GM23338 (cell line): ENCODE data around the gene STYK1. TPM values are rescaled to one million over a fixed set of nuclear protein-coding genes. Genes with fewer than 3 reads are reported as not detected.

Experiments used
- ATAC-seq: fragments of 200-7000 bp; cut with Tn5 transposase; 3 replicates; pipeline ENCODE4 v1.9.1; 2020
- DNase-seq: peaks from one replicate; pipeline ENCODE4 v3.0.0-alpha.2; 2015; ENCODE audit warnings: low spot score
- H2AFZ ChIP-seq: fragments of 200-600 bp; sonication (generic); 2 replicates; pipeline ENCODE4 v1.8.0; 2016; ENCODE audit warnings: antibody characterized with exemption, mild to moderate bottlenecking, moderate library complexity
- H3F3A ChIP-seq: fragments of 200-600 bp; sonication (generic); replicated peaks from 2 replicates; pipeline ENCODE4 v1.8.0; 2017; ENCODE audit warnings: antibody characterized with exemption, mixed run types, low read depth
- H3K27ac ChIP-seq: fragments of 200-600 bp; sonication (generic); 2 replicates; pipeline ENCODE4 v1.6.1; 2016; ENCODE audit warnings: low read depth
- H3K27me3 ChIP-seq: fragments of 200-600 bp; sonication (generic); 2 replicates; pipeline ENCODE4 v1.8.0; 2016; ENCODE audit warnings: mild to moderate bottlenecking, mixed run types, moderate library complexity; ENCODE audit not compliant: insufficient read depth
- H3K36me3 ChIP-seq: fragments of 200-600 bp; sonication (generic); 2 replicates; pipeline ENCODE4 v1.8.0; 2016; ENCODE audit warnings: mild to moderate bottlenecking; ENCODE audit not compliant: insufficient read depth
- H3K4me1 ChIP-seq: fragments of 200-600 bp; sonication (generic); 2 replicates; pipeline ENCODE4 v1.8.0; 2016; ENCODE audit warnings: mild to moderate bottlenecking, moderate library complexity; ENCODE audit not compliant: insufficient read depth
- H3K4me2 ChIP-seq: fragments of 200-600 bp; sonication (generic); 2 replicates; pipeline ENCODE4 v1.7.1; 2017; ENCODE audit warnings: mixed run types
- H3K4me3 ChIP-seq: fragments of 200-600 bp; sonication (generic); 2 replicates; pipeline ENCODE4 v1.6.1; 2016; ENCODE audit warnings: mixed run types
- H3K79me2 ChIP-seq: fragments of 200-600 bp; sonication (generic); replicated peaks from 2 replicates; pipeline ENCODE4 v1.8.0; 2017; ENCODE audit warnings: mild to moderate bottlenecking; ENCODE audit not compliant: insufficient read depth
- H3K9me2 ChIP-seq: fragments of 200-600 bp; sonication (generic); 2 replicates; pipeline ENCODE4 v1.8.0; 2017; ENCODE audit not compliant: insufficient read depth
- H4K20me1 ChIP-seq: fragments of 200-600 bp; sonication (generic); replicated peaks from 2 replicates; pipeline ENCODE4 v1.8.0; 2017; ENCODE audit warnings: mild to moderate bottlenecking; ENCODE audit not compliant: insufficient read depth
- H3K27ac Mint-ChIP-seq: 2 replicates; pipeline ENCODE4 v1.8.0; 2020; ENCODE audit warnings: inconsistent platforms, mild to moderate bottlenecking, moderate library complexity, mixed read lengths
- H3K27me3 Mint-ChIP-seq: 3 replicates; pipeline ENCODE4 v1.8.0; 2022; ENCODE audit warnings: low read depth, mild to moderate bottlenecking, moderate library complexity, mixed read lengths, inconsistent platforms; ENCODE audit not compliant: insufficient read depth, poor library complexity
- H3K36me3 Mint-ChIP-seq: 3 replicates; pipeline ENCODE4 v1.8.0; 2021; ENCODE audit warnings: low read depth, mild to moderate bottlenecking, inconsistent platforms, moderate library complexity, mixed read lengths
- H3K4me1 Mint-ChIP-seq: 3 replicates; pipeline ENCODE4 v1.8.0; 2020; ENCODE audit warnings: mild to moderate bottlenecking, inconsistent platforms, mixed read lengths
- H3K4me3 Mint-ChIP-seq: 3 replicates; pipeline ENCODE4 v1.8.0; 2021; ENCODE audit warnings: moderate library complexity, mild to moderate bottlenecking, inconsistent platforms, mixed read lengths
- H3K9me3 Mint-ChIP-seq: 3 replicates; pipeline ENCODE4 v1.8.0; 2020; ENCODE audit warnings: moderate library complexity, mild to moderate bottlenecking, inconsistent platforms, mixed read lengths
- CREB1 ChIP-seq: fragments of 250-450 bp; sonication (Bioruptor Pico); IDR thresholded peaks from 2 replicates; pipeline ENCODE4 v1.5.0; 2020; ENCODE audit warnings: low read depth, mild to moderate bottlenecking, moderate library complexity
- CTCF ChIP-seq, 2 experiments: fragments of 200-600 bp in 1 of 2; sonication (generic) in 1 of 2; conservative IDR thresholded peaks; 2 replicates each; pipeline versions ENCODE4 v1.5.1 to v1.6.1; 2016 to 2017; ENCODE audit warnings: antibody characterized with exemption in 2 of 2, low read depth in 2 of 2, mild to moderate bottlenecking in 2 of 2, moderate library complexity in 1 of 2
- ETS1 ChIP-seq: IDR thresholded peaks from 2 replicates; pipeline ENCODE4 v1.6.1; 2016; ENCODE audit warnings: antibody characterized with exemption
- EZH2 ChIP-seq: fragments of 200-600 bp; sonication (generic); IDR thresholded peaks from one replicate; pipeline ENCODE4 v1.8.0; 2017; ENCODE audit warnings: antibody characterized with exemption, mild to moderate bottlenecking, low read depth; ENCODE audit not compliant: unreplicated experiment
- EZH2phosphoT487 ChIP-seq: fragments of 200-600 bp; sonication (generic); IDR thresholded peaks from one replicate; pipeline ENCODE4 v1.8.1; 2018; ENCODE audit warnings: antibody characterized with exemption; ENCODE audit not compliant: unreplicated experiment
- JUNB ChIP-seq: IDR thresholded peaks from one replicate; pipeline ENCODE4 v1.6.1; 2016; ENCODE audit warnings: antibody characterized with exemption; ENCODE audit not compliant: unreplicated experiment
- NANOG ChIP-seq: IDR thresholded peaks from 2 replicates; pipeline ENCODE4 v1.6.1; 2016; ENCODE audit warnings: antibody characterized with exemption, borderline replicate concordance
- POLR2AphosphoS5 ChIP-seq: IDR thresholded peaks from 2 replicates; pipeline ENCODE4 v1.6.1; 2016; ENCODE audit warnings: antibody characterized with exemption, low read depth
- REST ChIP-seq: IDR thresholded peaks from one replicate; pipeline ENCODE4 v1.6.1; 2018; ENCODE audit warnings: antibody characterized with exemption; ENCODE audit not compliant: unreplicated experiment
- STAT1 ChIP-seq: IDR thresholded peaks from one replicate; pipeline ENCODE4 v1.6.1; 2016; ENCODE audit warnings: antibody characterized with exemption; ENCODE audit not compliant: unreplicated experiment
- ZNF114 ChIP-seq: fragments of 250-450 bp; sonication (Bioruptor Pico); IDR thresholded peaks from 2 replicates; pipeline ENCODE4 v1.5.0; 2020; ENCODE audit warnings: mild to moderate bottlenecking, moderate library complexity
- ZNF331 ChIP-seq: fragments of 250-450 bp; sonication (Bioruptor Pico); IDR thresholded peaks from 2 replicates; pipeline ENCODE4 v1.5.0; 2020; ENCODE audit warnings: low read depth, mild to moderate bottlenecking, moderate library complexity
- ZNF462 ChIP-seq: fragments of 250-450 bp; sonication (Bioruptor Pico); IDR thresholded peaks from 2 replicates; pipeline ENCODE4 v1.5.0; 2020; ENCODE audit warnings: mild to moderate bottlenecking, moderate library complexity
- polyA plus RNA-seq: library from polyadenylated mRNA; unstranded; fragments of >200 nt; fragmentation: Nextera tagmentation; extraction: Ambion mirVana; gene quantifications from 2 replicates; pipeline ENCODE4 v1.2.1, GENCODE V29; 2016
- total RNA-seq: library from RNA; depleted of rRNA; stranded (reverse); fragments of >200 nt; shearing (Covaris generic); gene quantifications from 2 replicates; pipeline ENCODE4 v1.2.3, GENCODE V29; 2014

Gene STYK1
- total and polyA plus RNA-seq, 2 experiments from 2014 or later, result 1.2 to 1.8 TPM

- Mint-ChIP-seq H3K36me3 (peaks cover 42% of the 10 kb centered on the region), H3K4me3 (no peak overlapping the region), H3K27ac (no peak overlapping the region), H3K4me1 (no peaks in the 10 kb centered on the region), H3K27me3 (no peaks in the 10 kb centered on the region), H3K9me3 (peaks cover 26% of the 10 kb centered on the region; the same call in 2 of the 3 replicates)
- no peak overlapping the region for H3K4me3 ChIP-seq
- H4K20me1 ChIP-seq, result no peaks in the 10 kb centered on the region
- H3K4me1 ChIP-seq, result no peaks in the 10 kb centered on the region
- no peak overlapping the region for H2AFZ ChIP-seq
- no peak overlapping the region for H3K27ac ChIP-seq
- ATAC-seq (no peak), DNase-seq (no peak)
- no peaks in the 10 kb centered on the region; the same call in 1 of the 2 replicates for H3K36me3 ChIP-seq
- no peak overlapping the region for H3K4me2 ChIP-seq
- H3K27me3 ChIP-seq, result no peaks in the 10 kb centered on the region
- H3K79me2 ChIP-seq, result no peaks in the 10 kb centered on the region
- H3K9me2 ChIP-seq, result no peaks in the 10 kb centered on the region
- H3F3A ChIP-seq, result no peaks in the 10 kb centered on the region
- TF ChIP-seq CTCF (conservative IDR thresholded peaks at IDR 0.05; ENCODE audit: low read depth in 2 of 2) (no peak), ZNF114 (CRISPR knock-in tag) (no peak), NANOG (no peak), STAT1 (no peak), ZNF462 (CRISPR knock-in tag) (no peak), ZNF331 (CRISPR knock-in tag) (no peak), POLR2AphosphoS5 (no peak), ETS1 (no peak), JUNB (no peak), EZH2 (no peak), REST (no peak), CREB1 (CRISPR knock-in tag) (no peak), EZH2phosphoT487 (no peak)
Measured at GRCh38 chr12:10584415-10584814, 89.4 kb downstream of the STYK1 start.
